Heart right ventricle (tissue), 16 donors: Measurements from ENCODE around the gene LINGO4. TPM values are rescaled to one million over a fixed set of nuclear protein-coding genes. Genes with fewer than 3 reads are reported as not detected.

Experiments
- ATAC-seq, 8 donors: fragments of 200-7000 bp; cut with Tn5 transposase; one replicate each; pipeline ENCODE4 v1.9.1; 2020; ENCODE audit warnings: mild to moderate bottlenecking in 8 of 8, moderate library complexity in 8 of 8, moderate number of reproducible peaks in 1 of 8
- DNase-seq, 2 donors: peaks; one replicate each; pipeline ENCODE4 v3.0.0-alpha.2; 2020
- H3K27ac ChIP-seq, 10 donors: fragments of 200-600 bp; sonication (generic) in 2 of 10; one replicate each; pipeline versions ENCODE4 v1.5.0 to v1.8.0; 2020 to 2022; ENCODE audit warnings: mild to moderate bottlenecking in 3 of 10
- H3K27me3 ChIP-seq, 7 donors: fragments of 200-600 bp; one replicate each; pipeline ENCODE4 v1.8.0; 2021 to 2022; ENCODE audit warnings: mild to moderate bottlenecking in 2 of 7
- H3K36me3 ChIP-seq, 9 donors: fragments of 200-600 bp; sonication (generic) in 1 of 9; one replicate each; pipeline versions ENCODE4 v1.5.0 to v1.8.0; 2020 to 2022; ENCODE audit warnings: mild to moderate bottlenecking in 2 of 9
- H3K4me1 ChIP-seq, 9 donors: fragments of 200-600 bp; sonication (generic) in 1 of 9; one replicate each; pipeline versions ENCODE4 v1.5.0 to v1.8.0; 2020 to 2022; ENCODE audit warnings: mild to moderate bottlenecking in 4 of 9
- H3K4me3 ChIP-seq, 10 donors: fragments of 200-600 bp; sonication (generic) in 2 of 10; one replicate each; pipeline versions ENCODE4 v1.5.0 to v1.8.0; 2020 to 2022; ENCODE audit warnings: mild to moderate bottlenecking in 7 of 10, moderate library complexity in 2 of 10
- H3K9me3 ChIP-seq, 11 donors: fragments of 200-600 bp in 10 of 11; sonication (generic) in 2 of 11; one replicate each; pipeline versions ENCODE4 v1.5.0 to v1.8.0; 2013 to 2022; ENCODE audit warnings: mild to moderate bottlenecking in 2 of 11, control low read depth in 1 of 11, moderate library complexity in 1 of 11
- CTCF ChIP-seq, 9 donors: fragments of 200-600 bp; sonication (generic) in 2 of 9; IDR thresholded peaks; one replicate each; pipeline versions ENCODE4 v1.5.0 to v1.8.0; 2021 to 2022; ENCODE audit warnings: antibody characterized with exemption in 9 of 9, mild to moderate bottlenecking in 5 of 9, moderate library complexity in 1 of 9
- WGBS, 2 donors: extraction: QIAGEN DNeasy Blood & Tissue Kit; methylation state at CpG; one replicate each; pipeline ENCODE4 v1.1.7; 2013; ENCODE audit warnings: inconsistent platforms in 1 of 2; 5-methylcytosine and 5-hydroxymethylcytosine counted together
- intact Hi-C, 10 donors: fragments of 100-400 bp; cut with DNase I; formaldehyde crosslinking; loops; one replicate each; pipeline versions ENCODE4 v1.11.1 to v1.14.2; 2022
- polyA plus RNA-seq, 2 donors: library from polyadenylated mRNA; stranded (reverse); fragments of 200-250 nt; gene quantifications; one replicate each; pipeline ENCODE4 v1.2.3, GENCODE V29; 2013
- total RNA-seq, 10 donors: library from RNA; stranded (reverse); fragmentation: NEBNext Ultra II Directional in 3 of 10; extraction: Animal tissue kit (Norgen Biotek cat#: 25700) in 3 of 10; gene quantifications; one replicate each; pipeline versions ENCODE4 v1.2.1 to v1.2.4, GENCODE V29; 2021 to 2023
- donor health status: Arrhythmogenic right ventricular cardiomyopathy.
- donor health status: ischemic (EF 13 %, LVEDD 7.1; RV severe dilation, severe dysfunction).
- donor health status: healthy with polysubstance abuse.
- donor health status: DM: no; HTN: yes; CAD: no.
- donor health status: DM: no; HTN: no; CAD: no.
- donor health status: ischemic (EF 25% LVEDD 6.9; RV normal size, moderate dysfunction).
- donor health status: ischemic (EF 25% LVEDD 5.7; RV mildly dilated, moderate dysfunction).
- donor health status: healthy.
- donor health status: DM: yes; HTN: yes; CAD: no.
- donor health status: Ischemic cardiomyopathy.
- donor health status: ischemic (EF 35%, LVEDD 5.7; RV mildly dilated, moderate dysfunction).
- donor health status: nonischemic (EF 11% LVEDD 7.7; RV severe dilation, severe dysfunction).
- donor health status: DM: yes; HTN: yes; CAD: no.
- donor health status: PGD.
- donor health status: ischemic (EF 29% LVEDD 5.4; RV normal size, mild dysfunction).
- donor health status: nonischemic (EF 23%, LVEDD 6.1; RV moderate dilation, normal function).

The LINGO4 gene
- total and polyA plus RNA-seq, 12 donors = 0.10 to 2.7 (median 0.68) TPM

GRCh38 chr1:151809985-151810556 lies 4.9 kb upstream of the LINGO4 start:
- DNase-seq = no peak
- H3K27me3 ChIP-seq = peaks cover 0 to under 1% (median 0%) of the 10 kb centered on the region in 7 donors
- peaks cover 0 to 3% (median 0%) of the 10 kb centered on the region in 9 donors for H3K36me3 ChIP-seq
- H3K27ac ChIP-seq = no peak overlapping the region
- ATAC-seq = no peak
- H3K9me3 ChIP-seq = no peaks in the 10 kb centered on the region
- no peak for TF ChIP-seq CTCF (IDR thresholded peaks at IDR 0.05)
- WGBS, 2 donors = 98% methylated on average over 1 of the region's 1 CpG
- H3K4me3 ChIP-seq = no peak overlapping the region
- intact Hi-C loops = loop anchor here in 1 of 10 donors (10.0 kb wide), 1 partner anchor 55 kb away; no protein-coding TSS in a partner anchor
- no peaks in the 10 kb centered on the region for H3K4me1 ChIP-seq

- H3K4me3 ChIP-seq = no peak overlapping the region
- DNase-seq = no peak
- no peak overlapping the region for H3K27ac ChIP-seq
- H3K27me3 ChIP-seq = peaks cover 0 to 7% (median 0%) of the 10 kb centered on the region in 7 donors
- no peak for TF ChIP-seq CTCF (IDR thresholded peaks at IDR 0.05)
- no peak for ATAC-seq
- intact Hi-C loops = loop anchor here in 1 of 10 donors (10.0 kb wide), 1 partner anchor 55 kb away; no protein-coding TSS in a partner anchor
- H3K4me1 ChIP-seq = no peaks in the 10 kb centered on the region
- H3K36me3 ChIP-seq = no peaks in the 10 kb centered on the region
- no peaks in the 10 kb centered on the region for H3K9me3 ChIP-seq
- 60 to 75% methylated on average over 8 of the region's 8 CpGs for WGBS, 2 donors
Observed at GRCh38 chr1:151809290-151809984, 4.2 kb upstream of the LINGO4 start.

GRCh38 chr1:151807766-151808165 lies 2.5 kb upstream of the LINGO4 start:
- 69 to 77% methylated on average over 1 of the region's 1 CpG for WGBS, 2 donors
- intact Hi-C loops = loop anchor here in 1 of 10 donors (10.0 kb wide), 1 partner anchor 53 kb away; no protein-coding TSS in a partner anchor
- Histone ChIP-seq H3K27me3 (peaks cover 0 to 7% (median 0%) of the 10 kb centered on the region in 7 donors), H3K27ac (no peak overlapping the region), H3K4me1 (no peaks in the 10 kb centered on the region), H3K4me3 (no peak overlapping the region), H3K9me3 (no peaks in the 10 kb centered on the region), H3K36me3 (no peaks in the 10 kb centered on the region)
- DNase-seq (no peak), ATAC-seq (no peak)
- no peak for TF ChIP-seq CTCF (IDR thresholded peaks at IDR 0.05)

- H3K27ac ChIP-seq = no peak overlapping the region
- intact Hi-C loops = loop anchor here in 1 of 10 donors (10.0 kb wide), 1 partner anchor 52 kb away; no protein-coding TSS in a partner anchor
- 69 to 72% methylated on average over 5 of the region's 5 CpGs for WGBS, 2 donors
- no peaks in the 10 kb centered on the region for H3K4me1 ChIP-seq
- TF ChIP-seq CTCF (IDR thresholded peaks at IDR 0.05) = no peak
- no peaks in the 10 kb centered on the region for H3K36me3 ChIP-seq
- no peaks in the 10 kb centered on the region for H3K9me3 ChIP-seq
- peaks cover 0 to 7% (median 0%) of the 10 kb centered on the region in 7 donors for H3K27me3 ChIP-seq
- H3K4me3 ChIP-seq = no peak overlapping the region
- DNase-seq (no peak), ATAC-seq (no peak)
Observed at GRCh38 chr1:151807131-151807530, 1.9 kb upstream of the LINGO4 start.
